Breast epithelium (tissue), 4 donors: ENCODE data around the gene LIM2. TPM values are rescaled to one million over a fixed set of nuclear protein-coding genes. Genes with fewer than 3 reads are reported as not detected.

Experiments
- DNase-seq, 2 donors: peaks; one replicate each; pipeline ENCODE4 v3.0.0-alpha.2; 2019; ENCODE audit warnings: low spot score in 2 of 2
- H3K27ac ChIP-seq, 2 donors: fragments of 200-600 bp; sonication (generic) in 1 of 2; one replicate each; pipeline ENCODE4 v1.5.1; 2016 to 2019; ENCODE audit warnings: mild to moderate bottlenecking in 1 of 2
- H3K27me3 ChIP-seq, 2 donors: fragments of 200-600 bp; sonication (generic) in 1 of 2; one replicate each; pipeline versions ENCODE4 v1.5.1 to v1.6.0; 2017 to 2019; ENCODE audit warnings: control low read depth in 1 of 2, mild to moderate bottlenecking in 1 of 2
- H3K36me3 ChIP-seq: fragments of 200-600 bp; one replicate; pipeline ENCODE4 v1.5.1; 2019
- H3K4me1 ChIP-seq, 2 donors: fragments of 200-600 bp; sonication (generic); one replicate each; pipeline ENCODE4 v1.5.1; 2016 to 2019; ENCODE audit warnings: control low read depth in 1 of 2
- H3K4me3 ChIP-seq, 3 donors: fragments of 200-600 bp; sonication (generic); 1 replicate in 2 of 3; 2 replicates in 1 of 3; pipeline ENCODE4 v1.5.1; 2016 to 2019; ENCODE audit warnings: mild to moderate bottlenecking in 3 of 3, moderate library complexity in 2 of 3
- H3K9me3 ChIP-seq, 2 donors: fragments of 200-600 bp; sonication (generic) in 1 of 2; one replicate each; pipeline ENCODE4 v1.5.1; 2016 to 2019; ENCODE audit warnings: control low read depth in 1 of 2
- POLR2A ChIP-seq: fragments of 450-650 bp; IDR thresholded peaks from one replicate; pipeline ENCODE4 v1.6.1; 2016; ENCODE audit warnings: antibody characterized with exemption, mild to moderate bottlenecking, moderate library complexity
- POLR2AphosphoS5 ChIP-seq, 3 donors: sonication (generic); formaldehyde crosslinking; IDR thresholded peaks; one replicate each; pipeline ENCODE4 v1.6.1; 2017; ENCODE audit warnings: antibody characterized with exemption in 3 of 3
- intact Hi-C: fragments of 100-400 bp; cut with DNase I; formaldehyde crosslinking; loops from one replicate; pipeline ENCODE4 v1.15.1; 2023; ENCODE audit warnings: low total_unique reads
- total RNA-seq, 3 donors: library from RNA; depleted of rRNA; stranded (reverse); fragments of >200 nt; gene quantifications; one replicate each; pipeline ENCODE4 v1.1.0, GENCODE V29; 2016
- TF ChIP-seq, protein P1 (sequence below), 3 donors: fragments of 450-650 bp; IDR thresholded peaks; one replicate each; pipeline ENCODE4 v1.5.1; 2016 to 2017; ENCODE audit warnings: antibody characterized with exemption in 3 of 3, mild to moderate bottlenecking in 3 of 3, moderate library complexity in 3 of 3

The LIM2 gene
- total RNA-seq, 3 donors from 2014 or later: not detected

DNA sequence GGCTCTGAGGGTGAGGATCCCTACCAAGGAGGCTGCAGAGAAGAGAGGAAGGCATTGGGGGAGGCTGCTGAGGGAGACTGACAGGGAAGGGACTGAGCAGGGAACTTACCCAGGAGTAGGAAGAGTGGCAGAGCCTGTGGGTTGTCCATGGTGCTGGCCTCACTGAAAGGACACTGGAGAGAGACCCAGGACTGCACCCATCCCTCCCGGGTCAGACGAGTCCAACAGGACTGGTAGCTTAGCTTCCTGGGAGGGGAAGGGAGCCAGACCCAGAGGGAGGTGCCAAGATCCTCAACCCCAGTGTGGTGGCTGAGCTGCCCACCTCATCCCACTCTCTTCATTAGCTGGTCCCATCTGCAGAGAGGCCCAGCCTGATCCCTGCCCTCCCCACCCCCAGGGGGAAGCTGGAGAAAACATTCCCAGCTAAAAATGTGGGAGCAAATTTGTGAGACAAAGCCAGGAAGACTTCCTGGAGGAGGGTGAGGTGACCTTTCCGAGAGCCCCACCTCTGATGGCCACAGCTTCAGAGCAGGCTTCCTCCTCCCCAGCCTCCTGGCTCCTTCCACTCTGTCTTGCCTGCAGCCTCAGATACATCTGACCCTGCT, 45.7 kb downstream of the LIM2 start, which contains the start of gene VSIG10L:
VSIG10L (minus strand) TSS at position 164 of the 605 bp plus-strand sequence; CDS start at position 149, 15 bp downstream.
- TF ChIP-seq, protein P1, sequence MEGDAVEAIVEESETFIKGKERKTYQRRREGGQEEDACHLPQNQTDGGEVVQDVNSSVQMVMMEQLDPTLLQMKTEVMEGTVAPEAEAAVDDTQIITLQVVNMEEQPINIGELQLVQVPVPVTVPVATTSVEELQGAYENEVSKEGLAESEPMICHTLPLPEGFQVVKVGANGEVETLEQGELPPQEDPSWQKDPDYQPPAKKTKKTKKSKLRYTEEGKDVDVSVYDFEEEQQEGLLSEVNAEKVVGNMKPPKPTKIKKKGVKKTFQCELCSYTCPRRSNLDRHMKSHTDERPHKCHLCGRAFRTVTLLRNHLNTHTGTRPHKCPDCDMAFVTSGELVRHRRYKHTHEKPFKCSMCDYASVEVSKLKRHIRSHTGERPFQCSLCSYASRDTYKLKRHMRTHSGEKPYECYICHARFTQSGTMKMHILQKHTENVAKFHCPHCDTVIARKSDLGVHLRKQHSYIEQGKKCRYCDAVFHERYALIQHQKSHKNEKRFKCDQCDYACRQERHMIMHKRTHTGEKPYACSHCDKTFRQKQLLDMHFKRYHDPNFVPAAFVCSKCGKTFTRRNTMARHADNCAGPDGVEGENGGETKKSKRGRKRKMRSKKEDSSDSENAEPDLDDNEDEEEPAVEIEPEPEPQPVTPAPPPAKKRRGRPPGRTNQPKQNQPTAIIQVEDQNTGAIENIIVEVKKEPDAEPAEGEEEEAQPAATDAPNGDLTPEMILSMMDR (IDR thresholded peaks at IDR 0.05): no peak
- TF ChIP-seq POLR2A: no peak
- no peak for TF ChIP-seq POLR2AphosphoS5 (IDR thresholded peaks at IDR 0.05)
- Histone ChIP-seq H3K27ac (peak within 1 kb of the TSS in 1 of 2 donors; percentile 12), H3K4me3 (no peak within 1 kb of the TSS), H3K4me1 (no peaks in the 10 kb centered on the region), H3K9me3 (no peaks in the 10 kb centered on the region), H3K36me3 (no peaks in the 10 kb centered on the region), H3K27me3 (no peaks in the 10 kb centered on the region)
- intact Hi-C loops: no loop called here
- DNase-seq: no peak

DNA sequence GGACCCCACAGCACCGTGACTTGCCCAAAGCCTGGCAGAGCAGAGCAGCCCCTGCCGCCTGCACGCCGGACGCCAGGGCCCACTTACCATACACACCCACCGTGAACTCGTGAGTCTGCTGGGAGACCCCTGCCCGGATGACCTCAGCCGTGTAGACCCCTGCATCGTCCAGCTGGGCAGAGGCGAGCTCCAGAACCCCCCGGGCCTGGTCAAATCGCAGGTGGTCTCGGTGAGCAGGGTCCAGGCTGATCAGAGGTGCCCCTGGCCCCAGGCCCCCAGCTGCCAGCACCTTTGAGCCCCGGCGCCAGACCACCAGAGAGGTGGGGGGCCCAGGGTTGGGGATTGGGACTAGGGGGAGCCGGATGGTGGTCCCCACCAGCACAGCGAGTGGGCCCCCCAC, 46.7 kb downstream of the LIM2 start:
- intact Hi-C loops: no loop called here
- H3K36me3 ChIP-seq: no peaks in the 10 kb centered on the region
- no peak overlapping the region for H3K4me3 ChIP-seq
- no peaks in the 10 kb centered on the region for H3K27me3 ChIP-seq
- H3K9me3 ChIP-seq: no peaks in the 10 kb centered on the region
- H3K4me1 ChIP-seq: no peaks in the 10 kb centered on the region
- no peak for DNase-seq
- no peak overlapping the region for H3K27ac ChIP-seq
- TF ChIP-seq POLR2AphosphoS5 (IDR thresholded peaks at IDR 0.05) (no peak), POLR2A (no peak)
- TF ChIP-seq, protein P1 (IDR thresholded peaks at IDR 0.05): no peak

DNA sequence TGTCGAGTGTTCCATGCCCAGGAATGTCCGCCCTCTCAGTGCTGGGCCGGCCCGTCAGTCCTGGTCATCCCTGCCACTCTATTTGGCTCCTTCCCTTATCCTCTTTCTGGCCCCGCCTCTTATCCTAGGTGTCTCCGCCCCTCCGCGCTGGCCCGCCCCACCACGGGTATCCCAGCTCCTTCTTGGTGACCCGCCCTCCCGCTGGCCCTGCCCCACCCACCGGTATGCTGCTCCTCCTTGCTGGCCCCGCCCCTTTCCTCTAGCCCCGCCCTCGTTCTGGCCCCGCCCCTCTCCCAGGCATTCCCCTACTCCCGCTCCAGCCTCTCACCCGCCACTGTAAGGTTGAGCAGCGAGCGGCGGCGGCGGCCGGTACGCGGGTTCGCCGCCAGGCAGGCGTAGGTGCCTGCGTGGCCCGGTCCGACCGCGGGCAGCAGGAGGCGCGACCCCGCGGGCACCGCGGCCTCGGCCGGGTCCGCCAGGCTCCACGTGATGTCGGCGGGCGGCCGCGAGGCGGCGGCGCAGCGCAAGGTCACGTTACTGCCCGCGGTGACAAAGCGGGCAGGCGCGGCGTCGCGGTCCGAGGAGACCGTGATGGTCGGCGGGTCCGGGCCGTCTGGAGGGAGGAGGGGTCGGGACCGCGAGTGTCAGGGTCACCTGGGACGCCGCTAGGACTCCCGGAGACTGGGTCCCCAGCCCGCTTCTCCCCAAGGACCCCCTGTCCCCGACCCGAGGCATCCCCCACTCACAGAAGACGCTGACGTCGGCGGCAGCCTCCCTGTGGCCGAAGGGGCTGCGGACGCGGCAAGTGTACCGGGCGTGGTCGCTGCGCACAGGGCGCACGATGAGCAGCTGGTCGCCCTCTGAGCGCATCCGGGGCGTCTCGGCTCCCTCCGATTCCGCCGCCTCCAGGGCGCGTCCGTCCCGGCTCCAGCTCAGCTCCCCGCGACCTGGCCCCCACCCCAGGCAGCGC, 47.8 kb downstream of the LIM2 start:
- H3K27me3 ChIP-seq: no peaks in the 10 kb centered on the region
- intact Hi-C loops: no loop called here
- H3K36me3 ChIP-seq: no peaks in the 10 kb centered on the region
- peak overlapping the region; percentile 49 to 80 (median 67) for H3K4me3 ChIP-seq
- TF ChIP-seq POLR2AphosphoS5 (IDR thresholded peaks at IDR 0.05) (peak in 1 of 3 donors; percentile 42), POLR2A (no peak)
- TF ChIP-seq, protein P1 (IDR thresholded peaks at IDR 0.05): peak in 2 of 3 donors; percentile 18 to 61
- DNase-seq: peak; percentile 97 to 99
- H3K4me1 ChIP-seq: no peaks in the 10 kb centered on the region
- no peaks in the 10 kb centered on the region for H3K9me3 ChIP-seq
- peak overlapping the region; percentile 30 to 82 for H3K27ac ChIP-seq

DNA sequence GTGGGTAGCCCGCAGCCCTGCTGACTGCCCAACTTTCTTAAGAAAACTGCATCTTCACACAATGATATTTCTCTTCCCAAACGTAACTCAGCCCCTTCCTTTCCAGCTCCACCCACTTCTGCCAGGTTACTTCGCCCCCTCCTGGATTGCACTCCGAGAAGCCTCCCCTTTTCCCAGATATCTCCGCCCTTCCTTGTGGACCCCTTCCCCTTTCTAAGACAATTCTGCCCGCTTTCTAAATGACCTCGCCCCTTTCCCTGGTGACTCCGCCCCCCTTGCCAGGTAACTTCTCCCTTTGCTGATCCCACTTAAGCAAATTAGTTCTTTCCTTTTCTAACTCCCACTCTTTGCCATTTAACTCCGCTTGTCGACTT, 48.5 kb downstream of the LIM2 start:
- no peaks in the 10 kb centered on the region for H3K9me3 ChIP-seq
- intact Hi-C loops: no loop called here

More for the DNA sequence above, 48.5 kb downstream of the LIM2 start:
- H3K4me3 ChIP-seq: peak overlapping the region; percentile 49 to 80 (median 67)
- peak overlapping the region; percentile 45 to 82 for H3K27ac ChIP-seq
- H3K27me3 ChIP-seq: no peaks in the 10 kb centered on the region
- H3K36me3 ChIP-seq: no peaks in the 10 kb centered on the region
- H3K4me1 ChIP-seq: no peaks in the 10 kb centered on the region
- TF ChIP-seq, protein P1 (IDR thresholded peaks at IDR 0.05): no peak
- TF ChIP-seq POLR2A: no peak
- no peak for TF ChIP-seq POLR2AphosphoS5 (IDR thresholded peaks at IDR 0.05)
- DNase-seq: peak in 1 of 2 donors; percentile 23
